Liver (tissue), 2 donors: ENCODE measurements around the gene UNC93A.

Experiments used
- YY1 ChIP-seq: IDR thresholded peaks from 2 replicates; pipeline ENCODE4 v1.6.1; 2016; ENCODE audit warnings: antibody characterized with exemption, mild to moderate bottlenecking
- TF ChIP-seq, protein P1 (sequence below): fragments of 150-350 bp; IDR thresholded peaks from 2 replicates; pipeline ENCODE4 v1.5.1; 2017; ENCODE audit warnings: improper control_type of control experiment, low read depth, low read length; ENCODE audit not compliant: missing input control
- TF ChIP-seq, protein P2 (sequence below): IDR thresholded peaks from 2 replicates; pipeline ENCODE4 v1.6.1; 2016; ENCODE audit warnings: antibody characterized with exemption, mild to moderate bottlenecking
- TF ChIP-seq, protein P3 (sequence below): IDR thresholded peaks from 2 replicates; pipeline ENCODE4 v1.6.1; 2016; ENCODE audit warnings: antibody characterized with exemption
- TF ChIP-seq, protein P4 (sequence below): IDR thresholded peaks from 2 replicates; pipeline ENCODE4 v1.6.1; 2016; ENCODE audit warnings: antibody characterized with exemption
- donor health status: healthy.

DNA sequence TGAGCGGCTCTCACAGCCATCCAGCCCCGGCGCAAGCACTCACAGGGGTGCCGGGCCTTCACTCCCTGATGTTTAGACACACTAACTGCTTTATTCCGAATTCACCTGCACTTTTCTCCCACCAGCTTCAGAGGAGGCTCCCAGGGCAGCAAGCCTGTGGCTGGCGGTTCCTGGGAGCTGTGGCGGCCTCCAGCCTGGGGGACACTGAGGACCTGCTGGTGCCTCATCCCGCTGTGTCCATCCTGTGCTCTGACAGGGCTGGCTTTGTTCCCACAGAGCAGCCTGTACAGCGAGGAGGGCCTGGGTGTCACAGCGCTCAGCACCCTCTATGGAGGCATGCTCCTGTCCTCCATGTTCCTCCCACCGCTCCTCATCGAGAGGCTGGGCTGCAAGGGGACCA is 3.1 kb downstream of the UNC93A start:
- TF ChIP-seq, protein P1, sequence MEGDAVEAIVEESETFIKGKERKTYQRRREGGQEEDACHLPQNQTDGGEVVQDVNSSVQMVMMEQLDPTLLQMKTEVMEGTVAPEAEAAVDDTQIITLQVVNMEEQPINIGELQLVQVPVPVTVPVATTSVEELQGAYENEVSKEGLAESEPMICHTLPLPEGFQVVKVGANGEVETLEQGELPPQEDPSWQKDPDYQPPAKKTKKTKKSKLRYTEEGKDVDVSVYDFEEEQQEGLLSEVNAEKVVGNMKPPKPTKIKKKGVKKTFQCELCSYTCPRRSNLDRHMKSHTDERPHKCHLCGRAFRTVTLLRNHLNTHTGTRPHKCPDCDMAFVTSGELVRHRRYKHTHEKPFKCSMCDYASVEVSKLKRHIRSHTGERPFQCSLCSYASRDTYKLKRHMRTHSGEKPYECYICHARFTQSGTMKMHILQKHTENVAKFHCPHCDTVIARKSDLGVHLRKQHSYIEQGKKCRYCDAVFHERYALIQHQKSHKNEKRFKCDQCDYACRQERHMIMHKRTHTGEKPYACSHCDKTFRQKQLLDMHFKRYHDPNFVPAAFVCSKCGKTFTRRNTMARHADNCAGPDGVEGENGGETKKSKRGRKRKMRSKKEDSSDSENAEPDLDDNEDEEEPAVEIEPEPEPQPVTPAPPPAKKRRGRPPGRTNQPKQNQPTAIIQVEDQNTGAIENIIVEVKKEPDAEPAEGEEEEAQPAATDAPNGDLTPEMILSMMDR, result no peak
- TF ChIP-seq YY1, result no peak
- TF ChIP-seq, protein P2, sequence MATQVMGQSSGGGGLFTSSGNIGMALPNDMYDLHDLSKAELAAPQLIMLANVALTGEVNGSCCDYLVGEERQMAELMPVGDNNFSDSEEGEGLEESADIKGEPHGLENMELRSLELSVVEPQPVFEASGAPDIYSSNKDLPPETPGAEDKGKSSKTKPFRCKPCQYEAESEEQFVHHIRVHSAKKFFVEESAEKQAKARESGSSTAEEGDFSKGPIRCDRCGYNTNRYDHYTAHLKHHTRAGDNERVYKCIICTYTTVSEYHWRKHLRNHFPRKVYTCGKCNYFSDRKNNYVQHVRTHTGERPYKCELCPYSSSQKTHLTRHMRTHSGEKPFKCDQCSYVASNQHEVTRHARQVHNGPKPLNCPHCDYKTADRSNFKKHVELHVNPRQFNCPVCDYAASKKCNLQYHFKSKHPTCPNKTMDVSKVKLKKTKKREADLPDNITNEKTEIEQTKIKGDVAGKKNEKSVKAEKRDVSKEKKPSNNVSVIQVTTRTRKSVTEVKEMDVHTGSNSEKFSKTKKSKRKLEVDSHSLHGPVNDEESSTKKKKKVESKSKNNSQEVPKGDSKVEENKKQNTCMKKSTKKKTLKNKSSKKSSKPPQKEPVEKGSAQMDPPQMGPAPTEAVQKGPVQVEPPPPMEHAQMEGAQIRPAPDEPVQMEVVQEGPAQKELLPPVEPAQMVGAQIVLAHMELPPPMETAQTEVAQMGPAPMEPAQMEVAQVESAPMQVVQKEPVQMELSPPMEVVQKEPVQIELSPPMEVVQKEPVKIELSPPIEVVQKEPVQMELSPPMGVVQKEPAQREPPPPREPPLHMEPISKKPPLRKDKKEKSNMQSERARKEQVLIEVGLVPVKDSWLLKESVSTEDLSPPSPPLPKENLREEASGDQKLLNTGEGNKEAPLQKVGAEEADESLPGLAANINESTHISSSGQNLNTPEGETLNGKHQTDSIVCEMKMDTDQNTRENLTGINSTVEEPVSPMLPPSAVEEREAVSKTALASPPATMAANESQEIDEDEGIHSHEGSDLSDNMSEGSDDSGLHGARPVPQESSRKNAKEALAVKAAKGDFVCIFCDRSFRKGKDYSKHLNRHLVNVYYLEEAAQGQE, result no peak
- TF ChIP-seq, protein P3, sequence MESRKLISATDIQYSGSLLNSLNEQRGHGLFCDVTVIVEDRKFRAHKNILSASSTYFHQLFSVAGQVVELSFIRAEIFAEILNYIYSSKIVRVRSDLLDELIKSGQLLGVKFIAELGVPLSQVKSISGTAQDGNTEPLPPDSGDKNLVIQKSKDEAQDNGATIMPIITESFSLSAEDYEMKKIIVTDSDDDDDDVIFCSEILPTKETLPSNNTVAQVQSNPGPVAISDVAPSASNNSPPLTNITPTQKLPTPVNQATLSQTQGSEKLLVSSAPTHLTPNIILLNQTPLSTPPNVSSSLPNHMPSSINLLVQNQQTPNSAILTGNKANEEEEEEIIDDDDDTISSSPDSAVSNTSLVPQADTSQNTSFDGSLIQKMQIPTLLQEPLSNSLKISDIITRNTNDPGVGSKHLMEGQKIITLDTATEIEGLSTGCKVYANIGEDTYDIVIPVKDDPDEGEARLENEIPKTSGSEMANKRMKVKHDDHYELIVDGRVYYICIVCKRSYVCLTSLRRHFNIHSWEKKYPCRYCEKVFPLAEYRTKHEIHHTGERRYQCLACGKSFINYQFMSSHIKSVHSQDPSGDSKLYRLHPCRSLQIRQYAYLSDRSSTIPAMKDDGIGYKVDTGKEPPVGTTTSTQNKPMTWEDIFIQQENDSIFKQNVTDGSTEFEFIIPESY, result no peak
- TF ChIP-seq, protein P4, sequence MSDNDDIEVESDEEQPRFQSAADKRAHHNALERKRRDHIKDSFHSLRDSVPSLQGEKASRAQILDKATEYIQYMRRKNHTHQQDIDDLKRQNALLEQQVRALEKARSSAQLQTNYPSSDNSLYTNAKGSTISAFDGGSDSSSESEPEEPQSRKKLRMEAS, result no peak
